HPDE6-E6E7 (cell line): ENCODE data around the gene HTR3D.
"Not testable (repeated sequence)": the region's sequence is repeated elsewhere in the genome, so short reads cannot be mapped to it uniquely, and the experiment has no call there.

Source experiments
- DNase-seq: peaks from one replicate; pipeline ENCODE4 v3.0.0; 2011; ENCODE audit warnings: missing footprints; ENCODE audit errors: extremely low spot score

Gene HTR3D

GRCh38 chr3:184031187-184031792 lies at the start of gene HTR3D:
TSS of gene HTR3D (plus strand) at chr3:184031742. CDS start at chr3:184031742, 0 bp downstream.
- DNase-seq, result no peak

- no peak for DNase-seq
Measured at GRCh38 chr3:183981990-183982644, 49.4 kb upstream of the HTR3D start.

GRCh38 chr3:183984127-183984740 lies 47.3 kb upstream of the HTR3D start:
- DNase-seq, result no peak

GRCh38 chr3:183984749-183985729 lies 46.5 kb upstream of the HTR3D start:
- no peak for DNase-seq

- no peak for DNase-seq
Measured at GRCh38 chr3:183987000-183987600, 44.4 kb upstream of the HTR3D start.

- no peak for DNase-seq
Measured at GRCh38 chr3:183988216-183988790, 43.2 kb upstream of the HTR3D start.

- peak; percentile 42 for DNase-seq
Measured at GRCh38 chr3:183991403-183991802, 40.1 kb upstream of the HTR3D start.

GRCh38 chr3:184001761-184002160 lies 29.8 kb upstream of the HTR3D start:
- no peak for DNase-seq

GRCh38 chr3:184002469-184002868 lies 29.1 kb upstream of the HTR3D start:
- DNase-seq, result no peak

GRCh38 chr3:184003187-184003967 lies 28.2 kb upstream of the HTR3D start:
- DNase-seq, result no peak

GRCh38 chr3:184004476-184004875 lies 27.1 kb upstream of the HTR3D start:
- DNase-seq, result no peak

GRCh38 chr3:184005941-184006507 lies 25.5 kb upstream of the HTR3D start:
- DNase-seq, result peak; percentile 89

- not testable (repeated sequence) for DNase-seq
Measured at GRCh38 chr3:184007143-184007813, 24.3 kb upstream of the HTR3D start.

GRCh38 chr3:184008161-184008560 lies 23.4 kb upstream of the HTR3D start:
- no peak for DNase-seq

- DNase-seq, result no peak
Measured at GRCh38 chr3:184011230-184011876, 20.2 kb upstream of the HTR3D start.

GRCh38 chr3:184011937-184012889 lies 19.3 kb upstream of the HTR3D start:
- DNase-seq, result no peak

- DNase-seq, result no peak
Measured at GRCh38 chr3:184015381-184016019, 16.0 kb upstream of the HTR3D start.
